Activated naive CD8-positive, alpha-beta T cell treated with anti-CD3 and anti-CD28 coated beads, Interleukin-2, amount 50 U/mL, for 16 hours (primary cell): Measurements from ENCODE around the gene IQCH.

Experiments
- DNase-seq: peaks from one replicate; pipeline ENCODE4 v3.0.0-alpha.2; 2020; ENCODE audit warnings: low read depth, low spot score

Gene IQCH

DNA sequence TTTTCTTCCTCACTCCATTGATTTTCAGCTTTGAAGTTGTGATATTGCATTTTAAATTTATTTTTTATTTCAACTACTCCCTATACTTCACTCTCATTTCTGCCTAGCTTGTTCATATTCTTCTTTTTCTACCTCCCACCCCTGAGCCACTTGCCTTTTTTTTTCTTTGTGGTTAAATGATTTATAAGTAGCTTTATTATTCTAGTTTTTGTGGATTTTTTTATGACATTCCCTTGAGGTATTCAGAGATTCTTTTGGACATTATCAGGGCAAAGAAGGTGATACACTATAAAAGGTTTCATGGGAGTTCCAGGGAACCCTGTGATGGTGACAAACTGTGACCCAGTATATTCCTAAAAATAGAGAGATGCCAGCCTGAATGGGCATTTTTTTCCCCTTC, 269.6 kb downstream of the IQCH start:
- DNase-seq = no peak

DNA sequence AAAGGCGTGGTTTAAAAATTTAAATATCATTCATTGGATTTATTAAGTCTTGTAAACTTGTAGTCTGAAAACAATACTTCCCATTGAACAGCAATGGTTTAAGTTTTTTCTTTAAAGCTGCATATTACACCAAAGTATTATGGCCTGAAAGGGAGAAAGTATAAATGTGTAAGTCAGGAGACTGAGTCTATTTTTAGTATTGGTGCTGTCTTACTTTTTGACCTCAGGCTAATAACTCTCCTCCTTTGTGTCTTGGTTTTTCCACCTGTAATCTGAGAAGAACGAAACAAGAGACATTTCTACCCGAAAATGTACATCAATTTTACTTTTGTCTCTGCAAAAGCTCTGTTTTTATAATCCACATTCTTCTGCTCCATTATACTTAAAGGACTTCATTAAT, 273.9 kb downstream of the IQCH start:
- DNase-seq = no peak

DNA sequence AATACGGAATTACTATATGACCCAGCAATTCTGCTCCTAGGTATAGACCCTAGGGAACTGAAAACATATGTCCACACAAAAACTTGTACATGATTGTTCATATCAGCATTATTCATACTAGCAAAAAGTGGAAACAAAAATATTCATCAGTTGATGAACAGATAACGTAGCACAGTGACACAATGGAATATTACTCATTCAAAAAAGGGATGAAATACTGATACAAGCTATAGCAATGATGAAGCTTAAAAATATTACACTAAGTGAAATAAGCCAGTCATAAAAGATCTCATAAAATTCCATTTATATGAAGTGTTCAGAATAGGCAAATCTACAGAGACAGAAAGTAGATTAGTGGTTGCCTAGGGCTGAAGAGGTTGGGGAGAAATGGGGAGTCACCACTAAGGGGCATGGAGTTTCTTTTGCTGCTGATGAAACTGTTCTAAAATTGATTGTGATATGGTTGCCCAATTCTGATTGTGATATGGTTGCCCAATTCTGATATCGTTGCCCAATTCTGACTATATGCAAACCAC, 276.9 kb downstream of the IQCH start:
- no peak for DNase-seq

GRCh38 chr15:67533873-67534272, 279.3 kb downstream of the IQCH start:
- no peak for DNase-seq

- no peak for DNase-seq
Measured at GRCh38 chr15:67534360-67534759, 279.8 kb downstream of the IQCH start.

DNA sequence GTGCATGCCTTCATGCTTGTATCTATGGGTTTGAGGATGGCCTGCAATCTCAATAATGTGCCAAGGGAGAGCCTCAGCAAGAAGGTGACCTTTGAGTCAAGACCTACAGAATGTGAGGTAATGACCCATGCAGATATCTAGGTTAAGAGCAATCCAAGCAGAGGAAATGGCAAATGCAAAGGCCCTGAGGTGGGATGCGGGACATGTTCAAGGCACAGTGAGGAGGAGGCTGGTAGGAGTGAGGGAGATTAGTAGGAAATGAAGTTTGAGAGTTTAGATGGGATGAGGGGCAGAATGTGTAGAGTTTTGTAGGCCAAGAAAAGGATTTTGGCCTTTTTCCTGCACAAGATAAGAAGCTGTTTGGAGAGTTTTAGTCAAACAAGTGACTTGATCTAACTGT, 283.2 kb downstream of the IQCH start:
- no peak for DNase-seq

DNA sequence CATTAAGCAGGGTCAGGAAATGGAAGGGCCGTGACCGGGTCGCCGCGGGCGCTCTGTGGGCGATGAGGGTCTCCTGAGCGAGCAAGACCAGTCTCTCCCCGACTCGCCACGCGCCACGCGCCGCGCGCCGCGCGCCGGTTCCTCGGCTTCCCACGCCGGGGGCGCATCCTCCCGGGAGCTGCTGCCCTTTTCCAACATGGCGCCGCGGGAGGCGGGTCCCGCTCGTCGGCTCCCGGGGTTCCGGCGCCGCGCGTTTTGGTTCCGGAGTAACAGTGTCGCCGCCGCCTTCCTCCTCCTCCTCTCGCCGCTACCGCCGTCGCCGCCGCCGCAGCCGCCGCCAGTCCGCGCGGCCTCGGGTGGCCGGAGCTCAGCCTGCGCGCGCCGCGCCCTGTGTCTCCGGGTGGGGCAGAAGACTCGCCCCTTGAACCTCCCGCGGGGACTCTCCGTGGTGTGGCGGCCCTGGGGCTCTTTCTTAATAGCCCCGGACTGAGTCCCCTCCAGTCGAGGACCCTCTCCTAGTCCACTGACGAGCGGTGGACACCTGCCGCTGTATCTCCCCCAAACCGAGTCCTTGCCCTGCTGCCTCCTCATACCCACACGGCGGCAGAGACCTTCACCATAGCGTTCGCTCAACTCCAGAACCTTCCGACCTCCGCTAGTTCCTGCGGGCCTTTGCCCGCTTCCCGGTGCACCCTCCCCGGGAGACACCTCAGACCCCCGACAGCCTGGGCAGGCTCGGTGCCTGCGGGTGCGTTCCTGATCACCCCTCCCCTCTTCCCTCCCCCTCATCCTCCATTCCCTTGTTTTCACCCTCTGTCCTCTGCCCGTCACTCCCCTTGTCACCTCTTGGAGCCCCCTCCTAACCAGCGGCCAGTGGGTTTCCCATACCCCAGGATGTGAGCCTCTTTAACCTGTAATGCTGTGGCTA, 288.1 kb downstream of the IQCH start, which contains the start of gene MAP2K5:
MAP2K5 (plus strand) TSS at position 284 of the 928 bp plus-strand sequence; CDS start at position 917, 633 bp downstream.
- DNase-seq = peak; percentile 59

DNA sequence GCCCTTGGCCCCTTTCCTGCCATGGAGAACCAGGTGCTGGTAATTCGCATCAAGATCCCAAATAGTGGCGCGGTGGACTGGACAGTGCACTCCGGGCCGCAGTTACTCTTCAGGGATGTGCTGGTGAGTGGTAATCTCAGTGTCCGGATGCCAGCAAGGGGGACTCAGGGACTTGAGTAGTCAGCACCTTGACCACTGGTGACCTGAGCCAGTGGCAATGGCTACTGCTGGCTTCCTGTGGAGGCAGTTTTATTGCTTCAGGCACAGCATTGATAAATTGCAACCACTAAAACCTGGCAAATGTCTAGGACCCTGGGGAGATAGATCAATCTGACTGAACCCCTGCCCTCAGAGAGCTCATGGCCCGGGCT, 288.7 kb downstream of the IQCH start:
- DNase-seq = no peak

GRCh38 chr15:67544475-67544874, 289.9 kb downstream of the IQCH start:
- DNase-seq = no peak

DNA sequence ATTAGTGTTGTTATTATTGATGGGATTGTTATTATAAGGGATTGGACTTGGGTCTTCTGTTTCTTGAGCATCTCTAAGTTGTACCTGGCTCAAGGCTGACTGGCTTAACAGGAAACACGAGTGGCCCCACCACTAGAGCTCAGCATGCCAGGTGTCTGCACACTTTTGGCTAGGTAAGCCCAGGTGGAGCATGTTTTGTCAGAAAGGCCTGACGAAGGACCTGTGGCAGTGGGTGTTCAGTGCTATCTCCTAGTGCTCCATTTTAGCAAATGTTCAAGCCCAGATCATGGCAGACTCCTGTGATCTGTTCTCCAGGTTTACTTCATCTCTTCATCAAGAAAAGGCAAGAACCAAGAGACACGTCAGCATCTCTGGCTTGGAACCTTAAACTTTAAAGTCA, 291.3 kb downstream of the IQCH start:
- DNase-seq = no peak

DNA sequence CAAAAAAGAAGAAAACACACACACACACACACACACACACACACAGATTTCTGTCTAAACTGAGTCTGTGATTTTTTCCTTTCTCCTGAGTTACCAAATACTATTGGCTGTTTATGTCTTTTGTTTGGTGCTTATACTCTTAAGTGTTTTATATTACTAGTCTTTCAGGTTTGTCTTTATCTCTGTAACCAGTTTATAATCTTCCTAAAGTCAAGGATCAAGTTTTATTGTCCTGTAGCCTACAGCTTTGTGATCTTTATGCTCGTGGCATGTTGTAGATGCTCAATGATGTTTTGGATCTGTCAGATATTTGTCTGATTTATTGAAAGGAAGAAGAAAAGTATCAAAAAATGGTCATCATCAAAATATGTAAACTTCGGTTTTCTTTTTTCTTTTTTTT, 292.5 kb downstream of the IQCH start:
- no peak for DNase-seq

DNA sequence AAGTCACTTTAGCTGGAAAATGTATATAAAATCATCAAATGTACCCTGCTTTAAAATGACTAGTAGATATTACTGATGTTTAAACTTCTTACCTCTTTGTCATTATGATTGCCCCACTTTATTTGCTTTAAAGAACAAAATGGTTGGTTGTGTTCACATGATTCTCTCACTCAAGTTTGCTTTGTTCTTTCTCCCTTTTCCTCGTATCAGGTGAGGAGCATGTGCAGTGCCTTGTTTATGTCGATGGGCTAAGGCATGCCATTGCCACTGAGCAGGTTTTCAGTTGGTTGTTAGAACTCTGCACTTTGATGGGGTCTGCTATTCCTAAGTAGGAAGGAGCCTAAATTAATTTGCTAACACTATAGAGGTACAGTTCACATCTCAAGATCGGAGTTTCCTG, 293.2 kb downstream of the IQCH start:
- DNase-seq = no peak

DNA sequence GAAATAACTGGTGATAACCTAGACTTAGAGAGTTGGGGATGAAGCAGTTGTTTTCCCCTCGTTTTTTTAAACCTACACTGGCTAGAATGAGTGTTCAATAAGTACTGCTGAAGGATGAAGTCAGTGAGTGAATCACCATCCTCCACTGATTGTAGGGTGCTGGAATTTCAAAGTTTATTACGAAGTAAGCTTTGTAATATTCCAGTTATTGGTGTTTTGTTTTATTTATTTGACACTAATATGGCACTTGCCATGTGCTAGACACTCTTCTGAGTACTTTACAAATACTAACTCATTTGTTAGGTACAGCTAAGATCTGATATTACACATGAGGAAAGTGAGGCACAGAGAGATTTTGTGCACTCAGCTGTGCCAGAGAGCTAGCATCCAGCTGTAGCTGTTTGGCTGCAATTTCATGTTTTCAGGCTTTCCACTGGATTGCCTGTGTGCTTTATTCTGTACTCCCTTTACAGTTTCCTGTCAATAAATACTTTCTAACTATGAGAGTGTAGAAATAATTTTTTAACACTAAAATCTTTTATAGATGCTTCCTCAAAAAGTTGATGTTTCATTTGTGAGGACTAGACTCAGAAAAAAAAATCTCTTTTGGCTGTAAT, 293.8 kb downstream of the IQCH start:
- DNase-seq = no peak

- DNase-seq = no peak
Measured at GRCh38 chr15:67548862-67549651, 294.5 kb downstream of the IQCH start.

GRCh38 chr15:67549736-67550135, 295.1 kb downstream of the IQCH start:
- no peak for DNase-seq

DNA sequence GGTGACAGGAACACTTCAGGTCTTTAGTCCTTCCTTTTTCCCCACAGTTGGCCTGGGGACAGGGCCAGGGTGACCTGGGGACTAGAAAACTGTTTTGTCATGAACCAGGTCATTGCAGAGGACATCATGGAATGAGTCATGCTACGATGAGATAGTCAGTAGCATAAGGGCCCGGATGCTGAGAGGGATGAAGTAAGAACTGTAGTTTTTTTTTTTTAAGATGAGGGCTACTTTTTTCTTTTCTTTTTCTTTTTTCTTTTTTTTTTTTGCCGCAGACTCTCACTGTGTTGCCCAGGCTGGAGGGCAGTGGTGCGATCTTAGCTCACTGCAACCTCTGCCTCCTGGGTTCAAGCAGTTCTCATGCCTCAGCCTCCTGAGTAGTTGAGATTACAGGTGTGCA, 295.9 kb downstream of the IQCH start:
- DNase-seq = no peak

- DNase-seq = no peak
Measured at GRCh38 chr15:67551207-67551743, 296.7 kb downstream of the IQCH start.
